Endothelial cell of umbilical vein (primary cell): Measurements from ENCODE around the gene DSCAML1. TPM values are rescaled to one million over a fixed set of nuclear protein-coding genes. Genes with fewer than 3 reads are reported as not detected.

ENCODE experiments used
- BruUV-seq: library from RNA; stranded (reverse); fragments of 400-500 nt; replicated peaks from 2 replicates; lab custom pipeline; 2021; lab: Mats Ljungman, UMichigan
- CTCF ChIA-PET: fragments of 300-600, 350-600 bp; sonication (Branson Sonifier 250); formaldehyde crosslinking; loops from one replicate; lab custom pipeline; 2021; ENCODE audit warnings: antibody characterized with exemption, inconsistent platforms; lab: Charles Lee
- POLR2A ChIA-PET: fragments of 300-600, 350-600 bp; sonication (Branson Sonifier 250); formaldehyde crosslinking; loops from one replicate; lab custom pipeline; 2021; ENCODE audit warnings: antibody characterized with exemption, inconsistent platforms; lab: Charles Lee
- DNase-seq: peaks from one replicate; pipeline ENCODE4 v3.0.0-alpha.2; 2011; ENCODE audit warnings: low read depth, low spot score
- FAIRE-seq: peaks from 2 replicates; lab custom pipeline; 2011; peaks lifted over from hg19 to GRCh38; lab: Jason Lieb, UNC
- H2AFZ ChIP-seq: 2 replicates; pipeline ENCODE4 v1.6.0; 2012; ENCODE audit warnings: low read depth, low read length, control low read depth, inconsistent platforms
- H3K27ac ChIP-seq: 2 replicates; pipeline ENCODE4 v1.5.1; 2011; ENCODE audit warnings: low read depth, mild to moderate bottlenecking, control low read depth, low read length, moderate library complexity; ENCODE audit not compliant: insufficient read depth
- H3K27me3 ChIP-seq, 2 experiments: 2 replicates each; pipeline versions ENCODE4 v1.6.0 to v1.6.1; 2011; ENCODE audit warnings: low read length in 2 of 2, mixed read lengths in 1 of 2; ENCODE audit not compliant: control insufficient read depth in 2 of 2, insufficient read depth in 2 of 2
- H3K36me3 ChIP-seq, 2 experiments: 2 replicates in 1 of 2; 3 replicates in 1 of 2; pipeline ENCODE4 v1.5.1; 2011; ENCODE audit warnings: low read length in 2 of 2, mild to moderate bottlenecking in 1 of 2, moderate library complexity in 1 of 2; ENCODE audit not compliant: control insufficient read depth in 2 of 2, insufficient read depth in 2 of 2; ENCODE audit errors: extremely low read depth in 1 of 2
- H3K4me1 ChIP-seq: 3 replicates; pipeline ENCODE4 v1.5.1; 2011; ENCODE audit warnings: mild to moderate bottlenecking, low read length; ENCODE audit not compliant: control insufficient read depth, insufficient read depth; ENCODE audit errors: extremely low read depth
- H3K4me2 ChIP-seq: 2 replicates; pipeline ENCODE4 v1.6.1; 2011; ENCODE audit warnings: low read length, control low read depth, mixed read lengths; ENCODE audit not compliant: insufficient read depth
- H3K4me3 ChIP-seq, 3 experiments: fragments of 200-600 bp in 1 of 3; sonication (generic), shearing (Covaris generic) in 1 of 3; replicated peaks in 1 of 3; 2 replicates each; pipeline ENCODE4 v1.5.1; 2011 to 2016; ENCODE audit warnings: control low read depth in 3 of 3, low read length in 3 of 3, mild to moderate bottlenecking in 2 of 3, inconsistent platforms in 1 of 3, low read depth in 1 of 3, moderate library complexity in 1 of 3; ENCODE audit not compliant: insufficient read depth in 1 of 3
- H3K79me2 ChIP-seq: 2 replicates; pipeline ENCODE4 v1.6.0; 2012; ENCODE audit warnings: low read length, inconsistent platforms; ENCODE audit not compliant: control insufficient read depth, insufficient read depth
- H3K9ac ChIP-seq: replicated peaks from 2 replicates; pipeline ENCODE3; 2011; ENCODE audit warnings: low read length, control low read depth; ENCODE audit not compliant: insufficient read depth; ENCODE audit errors: extremely low read depth
- H3K9me1 ChIP-seq: replicated peaks from 3 replicates; pipeline ENCODE4 v1.6.0; 2011; ENCODE audit warnings: mild to moderate bottlenecking, low read length; ENCODE audit not compliant: control insufficient read depth, insufficient read depth; ENCODE audit errors: extremely low read depth
- H3K9me3 ChIP-seq: replicated peaks from 2 replicates; pipeline ENCODE4 v1.5.1; 2012; ENCODE audit warnings: low read length, inconsistent platforms; ENCODE audit not compliant: control insufficient read depth, insufficient read depth
- H4K20me1 ChIP-seq: replicated peaks from 2 replicates; pipeline ENCODE3; 2011; ENCODE audit warnings: mild to moderate bottlenecking, low read length; ENCODE audit not compliant: control insufficient read depth, insufficient read depth; ENCODE audit errors: extremely low read depth
- CTCF ChIP-seq, 2 donors: IDR thresholded peaks; 1 replicate in 1 of 2; 2 replicates in 1 of 2; pipeline ENCODE4 v1.5.1; 2011; ENCODE audit warnings: low read length in 2 of 2, mild to moderate bottlenecking in 2 of 2, moderate library complexity in 2 of 2, control low read depth in 1 of 2, inconsistent platforms in 1 of 2, low read depth in 1 of 2; ENCODE audit not compliant: insufficient read depth in 1 of 2; ENCODE audit errors: extremely low read depth in 1 of 2
- EZH2 ChIP-seq: IDR thresholded peaks from 2 replicates; pipeline ENCODE4 v1.6.1; 2012; ENCODE audit warnings: borderline replicate concordance, low read depth, mild to moderate bottlenecking, moderate library complexity, low read length, inconsistent platforms; ENCODE audit not compliant: severe bottlenecking
- FOS ChIP-seq: IDR thresholded peaks from 2 replicates; pipeline ENCODE4 v1.6.1; 2011; ENCODE audit warnings: mild to moderate bottlenecking, low read length, moderate library complexity, borderline replicate concordance; ENCODE audit not compliant: insufficient read depth
- GATA2 ChIP-seq: IDR thresholded peaks from 2 replicates; pipeline ENCODE4 v1.7.0; 2011; ENCODE audit warnings: low read depth, mild to moderate bottlenecking, moderate library complexity, mixed read lengths, low read length; ENCODE audit not compliant: insufficient read length, insufficient read depth
- JUN ChIP-seq: IDR thresholded peaks from 2 replicates; pipeline ENCODE4 v1.6.1; 2011; ENCODE audit warnings: borderline replicate concordance, low read depth; ENCODE audit not compliant: insufficient read length, insufficient read depth
- MYC ChIP-seq: IDR thresholded peaks from one replicate; pipeline ENCODE4 v1.6.1; 2011; ENCODE audit warnings: mild to moderate bottlenecking, low read depth, low read length
- POLR2A ChIP-seq: IDR thresholded peaks from 2 replicates; pipeline ENCODE4 v1.6.1; 2012; ENCODE audit warnings: low read depth, mild to moderate bottlenecking, control low read depth, low read length
- POLR2AphosphoS5 ChIP-seq: IDR thresholded peaks from 2 replicates; pipeline ENCODE4 v1.6.1; 2012; ENCODE audit warnings: low read depth, mild to moderate bottlenecking, control low read depth, low read length, moderate library complexity; ENCODE audit not compliant: insufficient read depth
- dilution Hi-C: fragments of 300-500 bp; cut with MboI; formaldehyde crosslinking; loops from one replicate; pipeline ENCODE4 v1.15.0; 2019; ENCODE audit warnings: low sequenced_read_pairs; ENCODE audit not compliant: extremely low pct_ligation_motif_present
- intact Hi-C: fragments of 100-400 bp; cut with micrococcal nuclease; formaldehyde crosslinking; loops from one replicate; pipeline ENCODE4 v1.10.0; 2022
- polyA plus RNA-seq, 4 experiments: library from polyadenylated mRNA; depleted of rRNA in 3 of 4; stranded (reverse) in 3 of 4; unstranded in 1 of 4; fragments of >200 nt; gene quantifications; 2 replicates each; pipeline versions ENCODE4 v1.2.1 to v1.2.3, GENCODE V29; 2011 to 2012; ENCODE audit warnings: missing spikeins in 1 of 4
- total RNA-seq: library from RNA; stranded (reverse); gene quantifications from 2 replicates; pipeline ENCODE4 v1.2.3, GENCODE V29; 2021
- TF ChIP-seq, protein P1 (sequence below): IDR thresholded peaks from 2 replicates; pipeline ENCODE4 v1.6.1; 2011; ENCODE audit not compliant: insufficient read depth, insufficient read length

DSCAML1 gene
- total and polyA plus RNA-seq, 2 donors (not counting 3 experiments of a cell fraction or from before 2014, with no cell fraction given): not detected

GRCh38 chr11:117720061-117720511 is 76.9 kb downstream of the DSCAML1 start:
- BruUV-seq: no TSS peak
- H3K27me3 ChIP-seq: peaks cover 2% of the 10 kb centered on the region in 2 experiments
- H3K27ac ChIP-seq: no peak overlapping the region
- ChIA-PET POLR2A (no interaction called here), CTCF (no interaction called here)
- H4K20me1 ChIP-seq: no peaks in the 10 kb centered on the region
- no peak overlapping the region for H3K9ac ChIP-seq
- no peaks in the 10 kb centered on the region for H3K9me3 ChIP-seq
- H3K4me1 ChIP-seq: no peaks in the 10 kb centered on the region
- no peak overlapping the region for H3K4me3 ChIP-seq
- H2AFZ ChIP-seq: no peak overlapping the region
- H3K9me1 ChIP-seq: no peaks in the 10 kb centered on the region
- dilution Hi-C loops (no loop called here), intact Hi-C loops (no loop called here)
- FAIRE-seq (no peak), DNase-seq (no peak)
- no peaks in the 10 kb centered on the region for H3K79me2 ChIP-seq
- no peak overlapping the region for H3K4me2 ChIP-seq
- no peak for TF ChIP-seq CTCF (IDR thresholded peaks at IDR 0.05; ENCODE audit: extremely low read depth in 1 of 2, insufficient read depth in 1 of 2, low read depth in 1 of 2, low read length in 2 of 2)
- TF ChIP-seq GATA2: no peak
- no peak for TF ChIP-seq POLR2AphosphoS5
- no peak for TF ChIP-seq POLR2A
- TF ChIP-seq MYC: no peak
- TF ChIP-seq FOS: no peak
- no peak for TF ChIP-seq JUN
- TF ChIP-seq, protein P1, sequence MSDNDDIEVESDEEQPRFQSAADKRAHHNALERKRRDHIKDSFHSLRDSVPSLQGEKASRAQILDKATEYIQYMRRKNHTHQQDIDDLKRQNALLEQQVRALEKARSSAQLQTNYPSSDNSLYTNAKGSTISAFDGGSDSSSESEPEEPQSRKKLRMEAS: no peak
- TF ChIP-seq EZH2: no peak
- no peaks in the 10 kb centered on the region for H3K36me3 ChIP-seq
